KMS-11 (cell line): ENCODE measurements around the gene PAK2.
"Not testable (repeated sequence)": the region's sequence is repeated elsewhere in the genome, so short reads cannot be mapped to it uniquely, and the experiment has no call there.

Experiments
- H2AFZ ChIP-seq: fragments of 200-600 bp; sonication (generic); 2 replicates; pipeline ENCODE4 v1.6.1; 2016; ENCODE audit warnings: antibody characterized with exemption, mixed run types, low read depth
- H3K27ac ChIP-seq: fragments of 200-600 bp; sonication (generic); 2 replicates; pipeline ENCODE4 v1.6.1; 2016; ENCODE audit warnings: mild to moderate bottlenecking, mixed run types
- H3K27me3 ChIP-seq: fragments of 200-600 bp; sonication (generic); 2 replicates; pipeline ENCODE4 v1.6.1; 2017; ENCODE audit warnings: mild to moderate bottlenecking, low read depth, mixed run types, moderate library complexity; ENCODE audit not compliant: insufficient read depth
- H3K36me3 ChIP-seq: fragments of 200-600 bp; sonication (generic); 2 replicates; pipeline ENCODE4 v1.6.1; 2017; ENCODE audit warnings: mild to moderate bottlenecking, mixed run types; ENCODE audit not compliant: insufficient read depth
- H3K4me1 ChIP-seq: fragments of 200-600 bp; sonication (generic); 2 replicates; pipeline ENCODE4 v1.6.1; 2016; ENCODE audit warnings: mild to moderate bottlenecking, low read depth, mixed run types; ENCODE audit not compliant: poor library complexity, severe bottlenecking
- H3K4me2 ChIP-seq: fragments of 200-600 bp; sonication (generic); 2 replicates; pipeline ENCODE4 v1.7.0; 2016; ENCODE audit warnings: mild to moderate bottlenecking, mixed run types
- H3K4me3 ChIP-seq: fragments of 200-600 bp; sonication (generic); IDR thresholded peaks from 2 replicates; pipeline ENCODE4 v1.6.1; 2017; ENCODE audit warnings: low read depth, low read length, mixed read lengths; ENCODE audit not compliant: insufficient read depth
- H3K79me2 ChIP-seq: fragments of 200-600 bp; sonication (generic); 2 replicates; pipeline ENCODE4 v1.6.1; 2016; ENCODE audit warnings: low read depth, mixed run types; ENCODE audit not compliant: insufficient read depth
- H3K9ac ChIP-seq: fragments of 200-600 bp; sonication (generic); 2 replicates; pipeline ENCODE4 v1.6.1; 2016; ENCODE audit warnings: mild to moderate bottlenecking, mixed run types
- H4K20me1 ChIP-seq: fragments of 200-600 bp; sonication (generic); 2 replicates; pipeline ENCODE4 v1.6.1; 2016; ENCODE audit warnings: mild to moderate bottlenecking, mixed run types; ENCODE audit not compliant: insufficient read depth
- CTCF ChIP-seq: fragments of 200-600 bp; sonication (generic); conservative IDR thresholded peaks from 2 replicates; pipeline ENCODE4 v1.6.1; 2017; ENCODE audit warnings: low read depth, mild to moderate bottlenecking, antibody characterized with exemption, low read length, moderate library complexity, mixed read lengths

The PAK2 gene

DNA sequence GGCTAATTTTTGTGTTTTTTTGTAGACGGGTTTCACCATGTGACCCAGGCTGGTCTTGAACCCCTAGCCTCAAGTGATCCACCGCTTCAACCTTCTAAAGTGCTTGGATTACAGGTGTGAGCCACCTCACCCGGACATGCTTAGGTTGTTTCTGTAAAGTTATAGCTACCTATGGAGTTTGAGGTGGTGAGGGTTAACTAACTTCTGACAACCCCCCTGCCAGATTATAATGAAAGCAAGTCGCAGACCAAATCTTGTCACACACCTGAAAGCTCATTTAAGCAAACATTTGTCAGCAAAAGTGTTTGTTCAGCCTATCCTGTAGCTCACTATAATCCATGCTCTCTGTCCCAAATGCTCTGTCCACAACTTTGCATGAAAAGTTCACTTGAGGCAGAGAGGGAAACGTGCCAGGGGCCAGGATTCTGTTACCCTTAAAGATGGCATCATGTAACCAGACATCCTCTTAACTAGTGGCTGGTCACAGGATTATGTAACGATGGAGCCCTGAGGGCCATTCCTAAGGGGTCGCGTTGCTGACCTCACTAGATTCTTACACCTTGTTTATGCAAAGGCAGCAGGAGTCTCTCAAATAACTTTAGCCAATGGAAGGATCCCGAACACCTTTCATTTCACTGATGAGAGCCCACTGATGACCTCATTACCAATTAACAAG, 103.9 kb downstream of the PAK2 start:
- no peaks in the 10 kb centered on the region for H4K20me1 ChIP-seq
- H3K4me2 ChIP-seq, result no peak overlapping the region
- TF ChIP-seq CTCF, result no peak
- H3K4me3 ChIP-seq, result no peak overlapping the region
- H3K27ac ChIP-seq, result no peak overlapping the region
- H3K9ac ChIP-seq, result no peak overlapping the region
- no peak overlapping the region for H2AFZ ChIP-seq
- no peaks in the 10 kb centered on the region for H3K36me3 ChIP-seq
- H3K4me1 ChIP-seq, result no peaks in the 10 kb centered on the region
- no peaks in the 10 kb centered on the region for H3K79me2 ChIP-seq
- H3K27me3 ChIP-seq, result no peaks in the 10 kb centered on the region

DNA sequence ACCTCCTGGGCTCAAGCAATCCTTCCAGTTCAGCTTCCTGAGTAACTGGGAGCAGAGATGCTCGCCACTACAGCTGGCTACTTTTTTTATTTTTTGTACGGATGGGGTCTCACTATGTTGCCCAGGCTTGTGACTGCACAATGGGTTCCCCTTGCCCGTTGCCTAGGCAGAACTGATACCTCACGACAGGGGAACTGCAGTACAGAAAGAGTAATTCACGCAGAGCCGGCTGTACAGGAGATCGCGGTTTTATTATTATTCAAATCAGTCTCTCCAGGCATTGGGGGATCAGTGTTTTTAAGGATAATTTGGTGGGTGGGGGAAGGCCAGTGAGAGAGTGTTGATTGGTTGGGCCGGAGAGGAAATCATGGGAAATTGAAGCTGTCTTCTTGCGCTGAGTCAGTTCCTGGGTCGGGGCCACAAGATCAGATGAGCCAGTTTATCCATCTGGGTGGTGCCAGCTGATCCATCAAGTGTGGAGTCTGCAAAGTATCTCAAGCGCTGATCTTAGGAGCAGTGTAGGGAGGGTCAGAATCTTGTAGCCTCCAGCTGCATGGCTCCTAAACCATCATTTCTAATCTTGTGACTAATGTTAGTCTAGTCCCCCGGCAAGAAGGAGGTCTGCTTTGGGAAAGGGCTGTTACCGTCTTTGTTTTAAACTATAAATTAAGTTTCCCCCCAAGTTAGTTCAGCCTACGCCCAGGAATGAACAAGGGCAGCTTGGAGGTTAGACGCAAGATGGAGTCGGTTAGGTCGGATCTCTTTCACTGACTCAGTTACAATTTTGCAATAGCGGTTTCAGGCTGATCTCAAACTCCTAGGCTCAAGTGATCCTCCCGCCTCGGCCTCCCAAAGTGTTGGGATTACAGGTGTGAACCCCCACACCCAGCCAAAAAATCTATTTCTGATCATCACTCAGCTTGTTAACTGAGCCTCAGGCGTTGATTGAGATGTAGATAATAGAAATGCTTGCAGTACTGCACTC, 104.9 kb downstream of the PAK2 start:
- H3K36me3 ChIP-seq, H3K27me3 ChIP-seq, H3K4me3 ChIP-seq, H2AFZ ChIP-seq, H4K20me1 ChIP-seq, H3K9ac ChIP-seq, H3K4me1 ChIP-seq, H3K79me2 ChIP-seq, H3K27ac ChIP-seq, H3K4me2 ChIP-seq: not testable (repeated sequence)

GRCh38 chr3:196848375-196848774, 108.7 kb downstream of the PAK2 start:
- H4K20me1 ChIP-seq, H2AFZ ChIP-seq, H3K36me3 ChIP-seq, H3K4me1 ChIP-seq, H3K27me3 ChIP-seq, H3K9ac ChIP-seq, H3K79me2 ChIP-seq, H3K27ac ChIP-seq, H3K4me2 ChIP-seq, H3K4me3 ChIP-seq: not testable (repeated sequence)

DNA sequence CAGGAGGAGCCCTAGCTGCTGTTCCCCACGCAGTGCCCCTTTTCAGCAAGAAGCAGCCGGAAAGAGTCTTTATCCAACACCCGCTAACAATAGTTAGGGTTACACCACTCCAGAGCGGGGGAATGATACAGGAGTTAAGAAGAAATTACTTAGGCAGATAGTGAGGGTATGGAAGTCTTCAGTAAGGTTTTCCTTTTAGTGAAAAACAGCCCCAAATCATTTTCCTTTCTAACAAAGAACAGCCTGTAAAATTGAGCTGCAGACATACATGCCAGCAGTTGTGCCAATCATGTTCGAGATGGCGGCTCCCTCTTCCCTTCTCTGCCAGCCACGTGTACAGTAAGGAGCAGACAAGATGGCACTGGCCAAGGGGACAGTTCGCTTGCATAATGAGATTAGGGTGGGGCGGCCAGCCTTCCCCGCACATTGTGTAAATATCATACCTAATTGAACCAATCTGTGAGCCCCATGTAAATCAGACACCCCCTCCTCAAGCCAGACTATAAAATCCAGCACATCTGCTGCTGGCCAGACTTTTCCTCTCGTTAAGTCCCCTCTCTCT, 109.6 kb downstream of the PAK2 start:
- H2AFZ ChIP-seq, result no peak overlapping the region
- no peaks in the 10 kb centered on the region for H3K27me3 ChIP-seq
- no peak overlapping the region for H3K4me3 ChIP-seq
- H3K9ac ChIP-seq, result no peak overlapping the region
- no peaks in the 10 kb centered on the region for H3K4me1 ChIP-seq
- H4K20me1 ChIP-seq, result no peaks in the 10 kb centered on the region
- no peak overlapping the region for H3K4me2 ChIP-seq
- TF ChIP-seq CTCF, result no peak
- no peak overlapping the region for H3K27ac ChIP-seq
- no peaks in the 10 kb centered on the region for H3K79me2 ChIP-seq
- H3K36me3 ChIP-seq, result no peaks in the 10 kb centered on the region

- not testable (repeated sequence) for H3K9ac ChIP-seq, H3K27ac ChIP-seq, H3K4me3 ChIP-seq, H3K4me2 ChIP-seq, H4K20me1 ChIP-seq, H3K36me3 ChIP-seq, H3K4me1 ChIP-seq, H2AFZ ChIP-seq, H3K27me3 ChIP-seq, H3K79me2 ChIP-seq
Observed at GRCh38 chr3:196863000-196863399, 123.3 kb downstream of the PAK2 start.
